Activated CD4-positive, alpha-beta T cell treated with anti-CD3 and anti-CD28 coated beads, Interleukin-2, amount 50 U/mL, for 4 hours (primary cell): ENCODE data around the gene CCDC28B.
"Not testable (repeated sequence)": the region's sequence is repeated elsewhere in the genome, so short reads cannot be mapped to it uniquely, and the experiment has no call there.

Source experiments
- DNase-seq, 2 experiments: peaks; one replicate each; pipeline ENCODE4 v3.0.0-alpha.2; 2020

The CCDC28B gene

GRCh38 chr1:32200226-32201010, at the start of gene CCDC28B:
CCDC28B (plus strand) TSS chr1:32200595; CDS start chr1:32201936, 1,341 bp downstream.
- DNase-seq, result peak; percentile 34 to 35

- no peak for DNase-seq
Observed at GRCh38 chr1:32150847-32151246, 49.5 kb upstream of the CCDC28B start.

- DNase-seq, result no peak
Observed at GRCh38 chr1:32151319-32151787, 49.0 kb upstream of the CCDC28B start.

GRCh38 chr1:32159189-32159588, 41.2 kb upstream of the CCDC28B start:
- no peak for DNase-seq

GRCh38 chr1:32163405-32163804, 37.0 kb upstream of the CCDC28B start:
- no peak for DNase-seq

GRCh38 chr1:32165633-32166032, 34.8 kb upstream of the CCDC28B start:
- DNase-seq, result not testable (repeated sequence)

GRCh38 chr1:32170991-32171390, 29.4 kb upstream of the CCDC28B start:
- no peak for DNase-seq

GRCh38 chr1:32172621-32173245, 27.7 kb upstream of the CCDC28B start:
- no peak for DNase-seq

GRCh38 chr1:32178380-32179192, 21.8 kb upstream of the CCDC28B start:
- DNase-seq, result no peak

GRCh38 chr1:32179193-32179442, 21.3 kb upstream of the CCDC28B start:
- DNase-seq, result no peak

- DNase-seq, result peak; percentile 87 to 88
Observed at GRCh38 chr1:32179443-32180185, 20.8 kb upstream of the CCDC28B start, which contains the start of gene TXLNA. TXLNA (plus strand) TSS chr1:32179675; CDS start chr1:32180346, 671 bp downstream.

- DNase-seq, result no peak
Observed at GRCh38 chr1:32180186-32181060, 20.0 kb upstream of the CCDC28B start.

- no peak for DNase-seq
Observed at GRCh38 chr1:32181065-32181464, 19.3 kb upstream of the CCDC28B start.

GRCh38 chr1:32181563-32181962, 18.8 kb upstream of the CCDC28B start:
- no peak for DNase-seq

GRCh38 chr1:32182060-32182459, 18.3 kb upstream of the CCDC28B start:
- DNase-seq, result no peak

GRCh38 chr1:32184650-32185049, 15.7 kb upstream of the CCDC28B start:
- DNase-seq, result no peak

GRCh38 chr1:32186077-32186476, 14.3 kb upstream of the CCDC28B start:
- DNase-seq, result no peak

- no peak for DNase-seq
Observed at GRCh38 chr1:32186491-32186890, 13.9 kb upstream of the CCDC28B start.

- DNase-seq, result no peak
Observed at GRCh38 chr1:32187850-32188249, 12.5 kb upstream of the CCDC28B start.

- no peak for DNase-seq
Observed at GRCh38 chr1:32192220-32192948, 8.0 kb upstream of the CCDC28B start.

- no peak for DNase-seq
Observed at GRCh38 chr1:32194984-32195383, 5.4 kb upstream of the CCDC28B start.
